Karpas-422 (cell line): ENCODE data around the gene OPA3. TPM values are rescaled to one million over a fixed set of nuclear protein-coding genes. Genes with fewer than 3 reads are reported as not detected.

ENCODE experiments used
- DNase-seq: peaks from one replicate; pipeline ENCODE4 v3.0.0-alpha.2; 2015
- H2AFZ ChIP-seq: fragments of 200-600 bp; sonication (generic); 2 replicates; pipeline ENCODE4 v1.6.1; 2014; ENCODE audit warnings: antibody characterized with exemption, low read length, mixed read lengths
- H3K27ac ChIP-seq: fragments of 200-600 bp; sonication (generic); 2 replicates; pipeline ENCODE4 v1.5.1; 2014; ENCODE audit warnings: mild to moderate bottlenecking, low read length, moderate library complexity
- H3K27me3 ChIP-seq: fragments of 200-600 bp; sonication (generic); 2 replicates; pipeline ENCODE4 v1.6.1; 2014; ENCODE audit warnings: low read length, mixed read lengths
- H3K36me3 ChIP-seq: fragments of 200-600 bp; sonication (generic); 2 replicates; pipeline ENCODE4 v1.6.1; 2014; ENCODE audit warnings: low read length, mixed read lengths; ENCODE audit not compliant: insufficient read depth
- H3K4me1 ChIP-seq: fragments of 200-600 bp; sonication (generic); 2 replicates; pipeline ENCODE4 v1.6.1; 2014; ENCODE audit warnings: mild to moderate bottlenecking, low read length, mixed read lengths
- H3K4me2 ChIP-seq: fragments of 200-600 bp; sonication (generic); 2 replicates; pipeline ENCODE4 v1.6.1; 2014; ENCODE audit warnings: low read length, low read depth, mild to moderate bottlenecking; ENCODE audit not compliant: poor library complexity, severe bottlenecking
- H3K4me3 ChIP-seq: fragments of 200-600 bp; sonication (generic); 2 replicates; pipeline ENCODE4 v1.5.1; 2014; ENCODE audit warnings: mild to moderate bottlenecking, antibody characterized with exemption, low read length, mixed read lengths
- H3K79me2 ChIP-seq: fragments of 200-600 bp; sonication (generic); 2 replicates; pipeline ENCODE4 v1.6.1; 2014; ENCODE audit warnings: mild to moderate bottlenecking, low read length, mixed read lengths
- H3K9ac ChIP-seq: fragments of 200-600 bp; sonication (generic); 2 replicates; pipeline ENCODE4 v1.6.0; 2014; ENCODE audit warnings: low read length
- H3K9me2 ChIP-seq: fragments of 200-600 bp; sonication (generic), shearing (Covaris generic); replicated peaks from 2 replicates; pipeline ENCODE4 v1.6.0; 2014; ENCODE audit warnings: mild to moderate bottlenecking, low read length, moderate library complexity; ENCODE audit not compliant: insufficient read depth
- H3K9me3 ChIP-seq: fragments of 300-700, 200-600 bp; sonication (generic); 2 replicates; pipeline ENCODE4 v1.6.1; 2014; ENCODE audit warnings: low read length, mixed read lengths
- H4K20me1 ChIP-seq: fragments of 200-600 bp; sonication (generic); 2 replicates; pipeline ENCODE4 v1.6.1; 2014; ENCODE audit warnings: mild to moderate bottlenecking, antibody characterized with exemption, low read length, low read depth; ENCODE audit not compliant: insufficient read depth
- total RNA-seq: library from RNA; depleted of rRNA; stranded (reverse); fragments of >200 nt; shearing (Covaris generic); gene quantifications from 2 replicates; pipeline ENCODE4 v1.2.3, GENCODE V29; 2014; ENCODE audit warnings: low replicate concordance

OPA3 gene
- total RNA-seq, 1 experiment from 2014 or later: 4.7 TPM

- Histone ChIP-seq H3K4me3 (no peak overlapping the region), H4K20me1 (no peaks in the 10 kb centered on the region), H3K27ac (no peak overlapping the region), H3K9ac (no peak overlapping the region), H3K27me3 (no peaks in the 10 kb centered on the region), H3K4me1 (peaks cover 24% of the 10 kb centered on the region), H2AFZ (no peak overlapping the region), H3K79me2 (no peaks in the 10 kb centered on the region), H3K9me3 (no peaks in the 10 kb centered on the region), H3K36me3 (no peaks in the 10 kb centered on the region), H3K9me2 (no peaks in the 10 kb centered on the region), H3K4me2 (no peak overlapping the region)
- no peak for DNase-seq
These were observed 16.5 kb upstream of the OPA3 start for GRCh38 chr19:45601115-45601514.

GRCh38 chr19:45600340-45600885, 15.8 kb upstream of the OPA3 start:
- Histone ChIP-seq H3K79me2 (no peaks in the 10 kb centered on the region), H3K36me3 (no peaks in the 10 kb centered on the region), H3K4me2 (no peak overlapping the region), H3K9me3 (no peaks in the 10 kb centered on the region), H3K4me1 (peaks cover 24% of the 10 kb centered on the region), H3K27me3 (no peaks in the 10 kb centered on the region), H4K20me1 (no peaks in the 10 kb centered on the region), H2AFZ (no peak overlapping the region), H3K4me3 (no peak overlapping the region), H3K9me2 (no peaks in the 10 kb centered on the region), H3K9ac (no peak overlapping the region), H3K27ac (no peak overlapping the region)
- no peak for DNase-seq

- H3K27me3 ChIP-seq: no peaks in the 10 kb centered on the region
- H3K9me2 ChIP-seq: no peaks in the 10 kb centered on the region
- peak overlapping the region; percentile 70; the same call in 1 of the 2 replicates for H2AFZ ChIP-seq
- H3K9me3 ChIP-seq: no peaks in the 10 kb centered on the region
- H3K36me3 ChIP-seq: no peaks in the 10 kb centered on the region
- peak overlapping the region; percentile 66 for H3K4me2 ChIP-seq
- peak overlapping the region; percentile 63 for H3K9ac ChIP-seq
- H3K4me1 ChIP-seq: peaks cover 24% of the 10 kb centered on the region
- peak overlapping the region; percentile 55; the same call in 1 of the 2 replicates for H3K4me3 ChIP-seq
- H3K79me2 ChIP-seq: no peaks in the 10 kb centered on the region
- H4K20me1 ChIP-seq: no peaks in the 10 kb centered on the region
- no peak for DNase-seq
- H3K27ac ChIP-seq: no peak overlapping the region
These were observed 14.7 kb upstream of the OPA3 start for GRCh38 chr19:45599286-45599685.

GRCh38 chr19:45598267-45599001, 13.8 kb upstream of the OPA3 start:
- peak overlapping the region; percentile 55; the same call in 1 of the 2 replicates for H3K4me3 ChIP-seq
- no peaks in the 10 kb centered on the region for H3K27me3 ChIP-seq
- no peaks in the 10 kb centered on the region for H3K9me2 ChIP-seq
- H3K79me2 ChIP-seq: no peaks in the 10 kb centered on the region
- H3K36me3 ChIP-seq: no peaks in the 10 kb centered on the region
- no peaks in the 10 kb centered on the region for H3K9me3 ChIP-seq
- DNase-seq: peak; percentile 66
- peaks cover 24% of the 10 kb centered on the region for H3K4me1 ChIP-seq
- H3K27ac ChIP-seq: no peak overlapping the region
- H3K9ac ChIP-seq: peak overlapping the region; percentile 63
- H3K4me2 ChIP-seq: peak overlapping the region; percentile 66
- peak overlapping the region; percentile 84 for H2AFZ ChIP-seq
- H4K20me1 ChIP-seq: no peaks in the 10 kb centered on the region

- H3K4me1 ChIP-seq: peaks cover 24% of the 10 kb centered on the region
- H3K4me2 ChIP-seq: no peak overlapping the region
- no peak overlapping the region for H3K4me3 ChIP-seq
- no peak overlapping the region for H3K27ac ChIP-seq
- no peak for DNase-seq
- H3K27me3 ChIP-seq: no peaks in the 10 kb centered on the region
- no peaks in the 10 kb centered on the region for H3K9me3 ChIP-seq
- H3K79me2 ChIP-seq: no peaks in the 10 kb centered on the region
- H3K36me3 ChIP-seq: no peaks in the 10 kb centered on the region
- no peak overlapping the region for H2AFZ ChIP-seq
- H3K9ac ChIP-seq: peak overlapping the region; percentile 63; the same call in 1 of the 2 replicates
- H4K20me1 ChIP-seq: no peaks in the 10 kb centered on the region
- H3K9me2 ChIP-seq: no peaks in the 10 kb centered on the region
These were observed 13.0 kb upstream of the OPA3 start for GRCh38 chr19:45597425-45598111.

- H3K9me2 ChIP-seq: no peaks in the 10 kb centered on the region
- H3K27me3 ChIP-seq: no peaks in the 10 kb centered on the region
- H3K9ac ChIP-seq: no peak overlapping the region
- no peak overlapping the region for H3K4me2 ChIP-seq
- no peak for DNase-seq
- H4K20me1 ChIP-seq: no peaks in the 10 kb centered on the region
- H3K4me1 ChIP-seq: peaks cover 24% of the 10 kb centered on the region
- H3K9me3 ChIP-seq: no peaks in the 10 kb centered on the region
- H3K4me3 ChIP-seq: no peak overlapping the region
- no peaks in the 10 kb centered on the region for H3K36me3 ChIP-seq
- H3K79me2 ChIP-seq: no peaks in the 10 kb centered on the region
- no peak overlapping the region for H3K27ac ChIP-seq
- no peak overlapping the region for H2AFZ ChIP-seq
These were observed 11.2 kb upstream of the OPA3 start for GRCh38 chr19:45595814-45596213.

GRCh38 chr19:45593520-45593919, 8.9 kb upstream of the OPA3 start:
- DNase-seq: no peak
- H3K4me1 ChIP-seq: peaks cover 10% of the 10 kb centered on the region
- no peaks in the 10 kb centered on the region for H3K27me3 ChIP-seq
- H3K4me3 ChIP-seq: no peak overlapping the region
- H3K79me2 ChIP-seq: no peaks in the 10 kb centered on the region
- no peak overlapping the region for H3K4me2 ChIP-seq
- no peaks in the 10 kb centered on the region for H3K36me3 ChIP-seq
- no peak overlapping the region for H3K27ac ChIP-seq
- H4K20me1 ChIP-seq: no peaks in the 10 kb centered on the region
- no peak overlapping the region for H2AFZ ChIP-seq
- H3K9me3 ChIP-seq: no peaks in the 10 kb centered on the region
- no peak overlapping the region for H3K9ac ChIP-seq
- no peaks in the 10 kb centered on the region for H3K9me2 ChIP-seq

- no peaks in the 10 kb centered on the region for H3K36me3 ChIP-seq
- H3K9ac ChIP-seq: no peak overlapping the region
- no peaks in the 10 kb centered on the region for H3K27me3 ChIP-seq
These were observed 7.8 kb upstream of the OPA3 start for GRCh38 chr19:45592366-45592765.

More at GRCh38 chr19:45592366-45592765, 7.8 kb upstream of the OPA3 start:
- H3K9me2 ChIP-seq: no peaks in the 10 kb centered on the region
- no peak overlapping the region for H2AFZ ChIP-seq
- no peak overlapping the region for H3K4me3 ChIP-seq
- no peak for DNase-seq
- H3K4me1 ChIP-seq: peaks cover 4% of the 10 kb centered on the region; the same call in 1 of the 2 replicates
- no peak overlapping the region for H3K4me2 ChIP-seq
- no peaks in the 10 kb centered on the region for H3K79me2 ChIP-seq
- H3K27ac ChIP-seq: no peak overlapping the region
- H3K9me3 ChIP-seq: no peaks in the 10 kb centered on the region
- no peaks in the 10 kb centered on the region for H4K20me1 ChIP-seq
